Fibroblast of lung (primary cell): ENCODE results near the gene RELCH. TPM values are rescaled to one million over a fixed set of nuclear protein-coding genes. Genes with fewer than 3 reads are reported as not detected.

Source experiments
- DNase-seq, 2 donors: peaks; one replicate each; pipeline versions ENCODE4 v3.0.0 to v3.0.0-alpha.2; 2010; ENCODE audit warnings: low read depth in 2 of 2
- H2AFZ ChIP-seq: 2 replicates; pipeline ENCODE4 v1.5.1; 2012; ENCODE audit warnings: low read length, control low read depth, inconsistent platforms
- H3K27ac ChIP-seq: 2 replicates; pipeline ENCODE4 v1.5.1; 2011; ENCODE audit warnings: low read length, control low read depth; ENCODE audit not compliant: insufficient read depth
- H3K27me3 ChIP-seq: 2 replicates; pipeline ENCODE4 v1.5.1; 2011; ENCODE audit warnings: mild to moderate bottlenecking, low read length; ENCODE audit not compliant: control insufficient read depth, insufficient read depth
- H3K36me3 ChIP-seq: 2 replicates; pipeline ENCODE4 v1.5.1; 2011; ENCODE audit warnings: low read length; ENCODE audit not compliant: control insufficient read depth, insufficient read depth
- H3K4me1 ChIP-seq: 2 replicates; pipeline ENCODE4 v1.5.1; 2011; ENCODE audit warnings: low read length; ENCODE audit not compliant: control insufficient read depth, insufficient read depth; ENCODE audit errors: extremely low read depth
- H3K4me2 ChIP-seq: 2 replicates; pipeline ENCODE4 v1.5.1; 2011; ENCODE audit warnings: low read length, control low read depth; ENCODE audit not compliant: insufficient read depth; ENCODE audit errors: extremely low read depth
- H3K4me3 ChIP-seq, 4 experiments: fragments of 200-600 bp in 1 of 4; sonication (generic) in 1 of 4; replicated peaks in 1 of 4; 2 replicates each; pipeline ENCODE4 v1.5.1; 2011 to 2016; ENCODE audit warnings: low read length in 4 of 4, low read depth in 3 of 4, mild to moderate bottlenecking in 3 of 4, control low read depth in 2 of 4, inconsistent platforms in 1 of 4, mixed read lengths in 1 of 4; ENCODE audit not compliant: insufficient read depth in 1 of 4; ENCODE audit errors: control extremely low read depth in 1 of 4
- H3K79me2 ChIP-seq: 2 replicates; pipeline ENCODE4 v1.5.1; 2012; ENCODE audit warnings: mild to moderate bottlenecking, low read length, inconsistent platforms; ENCODE audit not compliant: control insufficient read depth, insufficient read depth
- H3K9ac ChIP-seq: 2 replicates; pipeline ENCODE4 v1.5.1; 2011; ENCODE audit warnings: mild to moderate bottlenecking, low read length, control low read depth; ENCODE audit not compliant: insufficient read depth
- H3K9me3 ChIP-seq: 2 replicates; pipeline ENCODE4 v1.5.1; 2012; ENCODE audit warnings: low read depth, low read length; ENCODE audit not compliant: control insufficient read depth, insufficient read depth
- H4K20me1 ChIP-seq: 2 replicates; pipeline ENCODE4 v1.5.1; 2011; ENCODE audit warnings: low read length; ENCODE audit not compliant: control insufficient read depth, insufficient read depth; ENCODE audit errors: extremely low read depth
- CTCF ChIP-seq, 2 donors: IDR thresholded peaks in 1 of 2; conservative IDR thresholded peaks in 1 of 2; 1 replicate in 1 of 2; 2 replicates in 1 of 2; pipeline ENCODE4 v1.5.1; 2011 to 2012; ENCODE audit warnings: low read length in 2 of 2, control low read depth in 1 of 2, inconsistent platforms in 1 of 2, low read depth in 1 of 2, mild to moderate bottlenecking in 1 of 2
- EZH2 ChIP-seq: IDR thresholded peaks from 2 replicates; pipeline ENCODE4 v1.5.1; 2012; ENCODE audit warnings: low read length, control low read depth, mild to moderate bottlenecking; ENCODE audit errors: missing control alignments
- polyA plus RNA-seq, 2 donors: library from polyadenylated mRNA; depleted of rRNA in 1 of 2; stranded (reverse) in 1 of 2; unstranded in 1 of 2; fragments of >200 nt; gene quantifications; 2 replicates each; pipeline ENCODE4 v1.2.1, GENCODE V29; 2011 to 2012; ENCODE audit warnings: missing spikeins in 1 of 2
- total RNA-seq: library from RNA; depleted of rRNA; stranded (reverse); fragments of >200 nt; gene quantifications from 2 replicates; pipeline ENCODE4 v1.2.1, GENCODE V29; 2014

Gene RELCH
- total and polyA plus RNA-seq, 2 donors (not counting 1 experiment from before 2014, with no cell fraction given) = 13.1 to 34.5 TPM

- H2AFZ ChIP-seq = peak overlapping the region; percentile 3
- peak overlapping the region; percentile 86 for H3K4me2 ChIP-seq
- DNase-seq = peak; percentile 25
- peaks cover 49% of the 10 kb centered on the region for H3K27me3 ChIP-seq
- H3K9ac ChIP-seq = no peak overlapping the region
- H3K9me3 ChIP-seq = no peaks in the 10 kb centered on the region
- H3K79me2 ChIP-seq = no peaks in the 10 kb centered on the region
- no peaks in the 10 kb centered on the region for H3K36me3 ChIP-seq
- peaks cover 9% of the 10 kb centered on the region for H3K4me1 ChIP-seq
- H4K20me1 ChIP-seq = peaks cover 2% of the 10 kb centered on the region
- peak overlapping the region; percentile 20 to 53 (median 36) for H3K4me3 ChIP-seq
- peak; percentile 94 for TF ChIP-seq EZH2
- no peak for TF ChIP-seq CTCF (conservative IDR thresholded peaks at IDR 0.05 in 1 of 2, IDR thresholded peaks at IDR 0.05 in 1 of 2; ENCODE audit: low read depth in 1 of 2, low read length in 2 of 2)
- no peak overlapping the region for H3K27ac ChIP-seq
Observed at GRCh38 chr18:62325806-62326645, 139.0 kb downstream of the RELCH start.

GRCh38 chr18:62326646-62327348, 139.7 kb downstream of the RELCH start:
- Histone ChIP-seq H4K20me1 (peaks cover 2% of the 10 kb centered on the region), H2AFZ (no peak overlapping the region), H3K9me3 (no peaks in the 10 kb centered on the region), H3K36me3 (no peaks in the 10 kb centered on the region), H3K9ac (no peak overlapping the region), H3K27me3 (peaks cover 43% of the 10 kb centered on the region), H3K4me1 (peaks cover 15% of the 10 kb centered on the region), H3K79me2 (no peaks in the 10 kb centered on the region), H3K4me2 (no peak overlapping the region), H3K27ac (no peak overlapping the region), H3K4me3 (no peak overlapping the region)
- DNase-seq = no peak
- no peak for TF ChIP-seq CTCF (conservative IDR thresholded peaks at IDR 0.05 in 1 of 2, IDR thresholded peaks at IDR 0.05 in 1 of 2; ENCODE audit: low read depth in 1 of 2, low read length in 2 of 2)
- no peak for TF ChIP-seq EZH2

DNA sequence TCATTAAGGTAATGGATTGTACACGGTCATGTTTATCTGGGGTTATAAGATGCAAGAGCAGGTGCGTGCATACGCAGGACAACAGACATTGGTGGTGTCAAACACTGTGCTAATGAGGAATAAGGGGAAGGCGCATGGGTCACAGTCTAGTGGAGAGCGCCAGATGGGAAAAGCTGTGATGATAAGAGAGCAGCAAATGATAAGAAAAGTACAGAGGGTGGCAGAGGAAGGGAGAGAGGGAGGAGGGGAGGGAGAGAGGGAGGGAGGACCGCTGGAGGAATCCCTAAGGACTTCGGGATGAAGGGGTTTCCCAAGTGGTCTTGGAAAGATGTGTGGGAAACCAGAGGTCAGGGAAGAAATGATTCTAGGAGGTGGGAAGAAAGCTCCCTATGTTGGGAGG, 140.9 kb downstream of the RELCH start:
- no peak overlapping the region for H3K4me3 ChIP-seq
- H3K36me3 ChIP-seq = no peaks in the 10 kb centered on the region
- no peak overlapping the region for H3K4me2 ChIP-seq
- H3K4me1 ChIP-seq = peaks cover 15% of the 10 kb centered on the region
- H3K9me3 ChIP-seq = no peaks in the 10 kb centered on the region
- H3K9ac ChIP-seq = no peak overlapping the region
- no peak overlapping the region for H2AFZ ChIP-seq
- no peaks in the 10 kb centered on the region for H3K79me2 ChIP-seq
- peaks cover 43% of the 10 kb centered on the region for H3K27me3 ChIP-seq
- DNase-seq = no peak
- H3K27ac ChIP-seq = no peak overlapping the region
- no peak for TF ChIP-seq CTCF (conservative IDR thresholded peaks at IDR 0.05 in 1 of 2, IDR thresholded peaks at IDR 0.05 in 1 of 2; ENCODE audit: low read depth in 1 of 2, low read length in 2 of 2)
- no peak for TF ChIP-seq EZH2
- peaks cover 2% of the 10 kb centered on the region for H4K20me1 ChIP-seq
